Activated T-helper 17 cell treated with anti-CD3 and anti-CD28 coated beads, Interleukin-2, amount 50 U/mL, for 72 hours (primary cell): ENCODE measurements around the gene RANBP3L. TPM values are rescaled to one million over a fixed set of nuclear protein-coding genes. Genes with fewer than 3 reads are reported as not detected.
"Not testable (repeated sequence)": the region's sequence is repeated elsewhere in the genome, so short reads cannot be mapped to it uniquely, and the experiment has no call there.

Source experiments
- ATAC-seq: fragments of 150-1000 bp; cut with Tn5 transposase; replicated peaks from 2 replicates; pipeline ENCODE4 v1.10.0; 2021; ENCODE audit warnings: mild to moderate bottlenecking, moderate library complexity
- H3K27ac Mint-ChIP-seq: one replicate; pipeline ENCODE4 v1.8.0; 2022; ENCODE audit warnings: mixed read lengths
- H3K27me3 Mint-ChIP-seq: one replicate; pipeline ENCODE4 v1.8.0; 2022; ENCODE audit warnings: mixed read lengths
- H3K36me3 Mint-ChIP-seq: one replicate; pipeline ENCODE4 v1.8.0; 2022; ENCODE audit warnings: low read depth, mild to moderate bottlenecking, mixed read lengths
- H3K4me1 Mint-ChIP-seq: one replicate; pipeline ENCODE4 v1.8.0; 2022; ENCODE audit warnings: mixed read lengths
- H3K4me3 Mint-ChIP-seq: one replicate; pipeline ENCODE4 v1.8.0; 2022; ENCODE audit warnings: mild to moderate bottlenecking, mixed read lengths
- H3K9me3 Mint-ChIP-seq: one replicate; pipeline ENCODE4 v1.8.0; 2022; ENCODE audit warnings: mixed read lengths
- total RNA-seq, 2 donors: library from RNA; stranded (reverse); gene quantifications; one replicate each; pipeline ENCODE4 v1.2.3, GENCODE V29; 2022

The RANBP3L gene, protein sequence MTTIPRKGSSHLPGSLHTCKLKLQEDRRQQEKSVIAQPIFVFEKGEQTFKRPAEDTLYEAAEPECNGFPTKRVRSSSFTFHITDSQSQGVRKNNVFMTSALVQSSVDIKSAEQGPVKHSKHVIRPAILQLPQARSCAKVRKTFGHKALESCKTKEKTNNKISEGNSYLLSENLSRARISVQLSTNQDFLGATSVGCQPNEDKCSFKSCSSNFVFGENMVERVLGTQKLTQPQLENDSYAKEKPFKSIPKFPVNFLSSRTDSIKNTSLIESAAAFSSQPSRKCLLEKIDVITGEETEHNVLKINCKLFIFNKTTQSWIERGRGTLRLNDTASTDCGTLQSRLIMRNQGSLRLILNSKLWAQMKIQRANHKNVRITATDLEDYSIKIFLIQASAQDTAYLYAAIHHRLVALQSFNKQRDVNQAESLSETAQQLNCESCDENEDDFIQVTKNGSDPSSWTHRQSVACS
- total RNA-seq = not detected

DNA sequence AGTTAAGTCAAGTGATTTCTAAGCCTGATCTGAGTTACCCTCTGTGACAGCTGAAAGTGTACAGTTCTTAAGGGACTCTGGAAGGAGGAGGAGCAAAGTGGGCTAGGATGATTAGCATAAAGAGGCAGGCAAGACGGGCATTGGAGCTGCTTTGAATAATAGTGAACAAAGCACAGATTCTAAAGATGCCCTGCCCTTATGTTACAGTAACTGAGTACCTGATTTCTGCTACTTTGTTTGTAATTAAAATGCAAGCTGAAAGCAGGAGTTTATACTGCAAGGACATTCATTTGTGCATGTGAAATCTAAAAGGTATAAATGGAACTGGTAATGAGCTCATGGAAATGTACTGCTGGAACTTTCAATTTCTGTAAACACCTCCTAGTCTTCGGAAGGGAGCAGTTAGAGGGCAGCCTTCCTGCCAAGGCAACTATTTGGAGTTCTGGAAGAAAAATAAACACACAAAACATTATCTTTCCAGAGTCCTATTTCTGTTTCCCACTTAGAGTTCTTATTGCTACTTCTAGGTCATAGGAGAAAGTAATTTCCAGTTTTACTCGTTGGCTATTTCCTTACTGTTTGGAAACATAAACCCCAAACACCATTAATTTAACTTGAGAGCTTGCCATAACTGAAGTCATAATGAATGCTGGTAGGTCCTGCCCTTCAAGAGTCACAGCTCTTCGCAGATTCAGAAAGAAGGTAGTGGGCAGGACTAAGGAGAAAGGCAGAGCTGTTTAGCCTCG lies at the start of gene RANBP3L:
Gene RANBP3L, minus strand, starts transcription at position 45 of the 746 bp plus-strand sequence. CDS start 486 bp downstream, outside the sequence.
- no peak within 1 kb of the TSS for H3K4me3 Mint-ChIP-seq
- no peaks in the 10 kb centered on the region for H3K36me3 Mint-ChIP-seq
- H3K9me3 Mint-ChIP-seq = no peaks in the 10 kb centered on the region
- peak; percentile 45 for ATAC-seq
- peaks cover 13% of the 10 kb centered on the region for H3K27me3 Mint-ChIP-seq
- no peaks in the 10 kb centered on the region for H3K4me1 Mint-ChIP-seq
- H3K27ac Mint-ChIP-seq = no peak within 1 kb of the TSS

DNA sequence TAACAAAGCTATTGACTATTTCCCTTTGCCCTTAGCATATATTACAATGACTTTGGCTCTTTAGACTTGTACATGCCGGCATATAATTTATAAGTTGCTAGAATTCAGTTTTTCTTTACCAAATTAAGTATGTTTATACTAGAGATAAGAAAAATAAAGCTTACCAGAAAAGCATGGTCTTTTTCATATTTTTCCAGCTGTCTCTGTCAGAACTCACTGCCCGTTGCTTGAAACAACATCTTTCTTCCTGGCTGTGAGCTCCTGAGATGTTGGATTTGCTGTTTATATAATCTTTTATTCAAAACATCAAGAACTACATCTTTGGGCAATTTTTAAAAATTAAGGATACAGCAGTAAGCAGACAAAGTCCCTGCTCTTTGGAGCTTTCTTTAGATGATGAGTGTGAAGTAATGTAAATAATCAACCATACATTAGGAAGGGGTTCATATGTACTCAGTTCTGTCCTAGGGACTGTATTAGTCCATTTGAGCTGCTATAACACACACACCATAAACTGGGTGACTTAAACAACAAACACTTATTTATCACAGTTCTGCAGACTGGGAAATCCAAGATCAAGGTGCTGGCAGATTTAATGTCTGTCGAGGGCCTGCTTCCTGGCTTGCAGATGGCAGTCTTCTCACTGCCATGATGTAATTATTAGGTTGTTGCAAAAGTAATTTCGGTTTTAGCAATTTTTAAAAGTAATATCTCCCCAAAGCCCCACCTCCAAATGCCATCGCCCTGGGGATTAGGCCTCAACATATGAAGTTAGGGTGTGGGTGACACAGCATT lies 45.4 kb upstream of the RANBP3L start:
- H3K27me3 Mint-ChIP-seq = peaks cover 16% of the 10 kb centered on the region
- no peak overlapping the region for H3K4me3 Mint-ChIP-seq
- H3K36me3 Mint-ChIP-seq = no peaks in the 10 kb centered on the region
- H3K4me1 Mint-ChIP-seq = no peaks in the 10 kb centered on the region
- H3K9me3 Mint-ChIP-seq = peaks cover 4% of the 10 kb centered on the region
- H3K27ac Mint-ChIP-seq = no peak overlapping the region
- no peak for ATAC-seq

DNA sequence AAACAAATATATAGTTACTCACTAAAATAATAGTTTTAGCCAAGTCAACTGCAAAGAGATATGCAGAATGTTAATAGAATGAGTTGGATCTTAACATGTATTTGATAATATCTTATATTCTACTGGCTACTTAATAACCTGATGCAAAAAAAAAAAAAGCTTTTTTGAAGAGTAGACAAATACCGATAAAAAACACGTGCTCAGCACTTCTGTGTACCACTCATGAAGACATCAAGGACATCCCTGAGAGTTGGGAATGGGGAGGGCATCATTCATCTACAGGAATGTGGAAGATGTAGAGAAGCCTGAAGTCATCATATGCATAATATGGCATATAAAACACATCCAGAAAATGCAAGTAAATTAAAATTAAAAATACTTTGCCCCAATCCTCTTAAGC lies 43.2 kb upstream of the RANBP3L start:
- H3K9me3 Mint-ChIP-seq = peaks cover 4% of the 10 kb centered on the region
- no peak overlapping the region for H3K4me3 Mint-ChIP-seq
- H3K36me3 Mint-ChIP-seq = no peaks in the 10 kb centered on the region
- ATAC-seq = no peak
- no peaks in the 10 kb centered on the region for H3K4me1 Mint-ChIP-seq
- peaks cover 23% of the 10 kb centered on the region for H3K27me3 Mint-ChIP-seq
- no peak overlapping the region for H3K27ac Mint-ChIP-seq

DNA sequence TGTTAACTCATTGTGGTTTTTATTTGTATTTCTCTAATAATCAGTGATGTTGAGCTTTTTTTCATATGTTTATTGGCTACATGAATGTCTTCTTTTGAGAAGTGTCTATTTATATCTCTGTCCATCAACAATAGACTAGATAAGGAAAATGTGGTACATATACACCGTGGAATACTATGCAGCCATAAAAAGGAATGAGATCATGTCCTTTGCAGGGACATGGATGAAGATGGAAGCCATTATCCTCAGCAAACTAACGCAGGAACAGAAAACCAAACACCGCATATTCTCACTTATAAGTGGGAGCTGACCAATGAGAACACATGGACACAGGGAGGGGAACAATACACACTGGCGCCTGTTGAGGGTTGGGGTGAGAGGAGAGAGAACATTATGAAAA lies 40.0 kb upstream of the RANBP3L start:
- not testable (repeated sequence) for H3K4me1 Mint-ChIP-seq, H3K9me3 Mint-ChIP-seq, H3K4me3 Mint-ChIP-seq, H3K27ac Mint-ChIP-seq, H3K36me3 Mint-ChIP-seq, ATAC-seq
- H3K27me3 Mint-ChIP-seq = peaks cover 15% of the 10 kb centered on the region

DNA sequence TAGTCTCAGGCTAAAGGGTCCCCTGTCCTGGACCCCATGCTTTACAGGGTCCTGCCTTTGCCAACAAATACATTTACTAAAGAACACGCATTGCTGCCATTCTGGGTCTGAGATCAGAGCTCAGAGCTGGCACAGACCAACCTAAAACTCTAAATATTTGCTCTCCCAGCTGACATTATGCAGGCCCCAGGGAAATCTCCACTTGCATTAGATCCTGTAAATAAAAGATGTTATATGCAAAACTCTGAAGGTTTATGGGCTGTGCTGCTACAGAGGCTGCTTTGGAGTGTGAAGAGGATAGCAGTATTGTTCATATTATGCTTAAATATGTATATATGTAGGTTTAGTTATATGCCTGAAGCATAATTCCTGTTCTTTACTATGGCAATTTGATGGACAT lies 35.9 kb upstream of the RANBP3L start:
- no peaks in the 10 kb centered on the region for H3K4me1 Mint-ChIP-seq
- no peak overlapping the region for H3K4me3 Mint-ChIP-seq
- ATAC-seq = no peak
- H3K27me3 Mint-ChIP-seq = peaks cover 18% of the 10 kb centered on the region
- H3K36me3 Mint-ChIP-seq = no peaks in the 10 kb centered on the region
- peaks cover 1% of the 10 kb centered on the region for H3K9me3 Mint-ChIP-seq
- H3K27ac Mint-ChIP-seq = no peak overlapping the region

DNA sequence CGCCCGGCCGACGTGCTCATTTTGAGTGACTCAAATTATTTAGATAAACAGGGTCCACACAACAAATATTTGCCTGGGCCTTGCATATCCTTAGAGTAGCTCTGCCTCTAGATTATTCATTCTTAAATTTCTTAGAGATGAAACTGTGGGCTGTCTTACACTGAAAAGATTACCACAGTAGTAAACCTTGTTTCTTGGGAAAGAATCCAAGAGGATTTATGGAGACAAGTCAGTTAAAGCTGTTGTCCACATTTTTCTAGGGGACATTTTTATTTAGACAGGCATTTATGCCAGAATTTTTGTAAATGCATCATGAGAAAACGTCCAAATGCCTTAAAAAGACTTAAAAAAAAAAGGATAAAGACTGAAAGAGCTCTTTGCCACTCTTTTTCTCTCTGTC lies 32.6 kb upstream of the RANBP3L start:
- no peak for ATAC-seq

DNA sequence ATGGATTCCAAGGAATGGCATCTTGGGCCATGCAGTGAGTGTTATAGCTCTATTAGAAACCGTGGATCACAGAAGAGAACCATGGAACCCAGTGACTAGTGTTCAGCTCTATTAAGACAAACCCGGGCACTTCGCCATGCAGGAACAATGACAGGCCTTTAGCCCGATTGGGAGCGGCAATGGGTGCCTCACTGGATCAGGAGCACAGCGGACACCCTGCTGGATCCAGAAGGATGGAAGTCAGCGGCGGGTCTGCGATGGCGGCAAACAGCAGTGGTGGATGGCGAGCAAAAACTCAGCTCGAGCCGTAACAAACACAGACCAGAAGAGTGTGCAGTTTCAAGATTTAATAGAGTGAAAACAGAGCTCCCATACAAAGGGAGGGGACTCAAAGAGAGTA lies 31.0 kb upstream of the RANBP3L start:
- H3K27me3 Mint-ChIP-seq = peaks cover 11% of the 10 kb centered on the region
- H3K4me1 Mint-ChIP-seq = not testable (repeated sequence)

More for the DNA sequence above, 32.6 kb upstream of the RANBP3L start:
- H3K27me3 Mint-ChIP-seq = peaks cover 11% of the 10 kb centered on the region
- no peak overlapping the region for H3K27ac Mint-ChIP-seq
- H3K4me3 Mint-ChIP-seq = no peak overlapping the region
- no peaks in the 10 kb centered on the region for H3K9me3 Mint-ChIP-seq
- no peaks in the 10 kb centered on the region for H3K4me1 Mint-ChIP-seq
- H3K36me3 Mint-ChIP-seq = no peaks in the 10 kb centered on the region

DNA sequence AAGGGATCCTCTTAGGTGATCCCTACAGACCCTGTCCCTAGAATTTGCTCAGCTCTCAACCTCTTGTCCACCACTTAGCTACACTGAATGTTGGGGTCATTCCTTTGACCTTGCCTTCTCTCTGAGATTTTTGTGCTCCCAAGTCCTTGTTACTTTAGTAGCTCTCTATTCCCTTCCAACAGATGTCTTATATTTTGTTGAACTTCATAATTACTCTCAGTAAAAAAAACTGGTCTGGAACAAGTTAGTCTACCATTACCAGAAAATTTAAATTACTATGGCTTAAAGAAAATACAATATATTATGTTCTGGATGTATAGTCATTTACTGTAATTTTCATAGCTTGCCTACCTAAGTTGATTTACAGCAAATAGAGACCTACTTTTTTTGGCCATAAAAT lies 23.5 kb upstream of the RANBP3L start:
- Mint-ChIP-seq H3K4me1 (no peaks in the 10 kb centered on the region), H3K4me3 (no peak overlapping the region), H3K9me3 (no peaks in the 10 kb centered on the region), H3K36me3 (no peaks in the 10 kb centered on the region), H3K27ac (no peak overlapping the region), H3K27me3 (peaks cover 21% of the 10 kb centered on the region)
- ATAC-seq = no peak

More for the DNA sequence above, 31.0 kb upstream of the RANBP3L start:
- not testable (repeated sequence) for H3K36me3 Mint-ChIP-seq, H3K27ac Mint-ChIP-seq, H3K9me3 Mint-ChIP-seq, ATAC-seq, H3K4me3 Mint-ChIP-seq

DNA sequence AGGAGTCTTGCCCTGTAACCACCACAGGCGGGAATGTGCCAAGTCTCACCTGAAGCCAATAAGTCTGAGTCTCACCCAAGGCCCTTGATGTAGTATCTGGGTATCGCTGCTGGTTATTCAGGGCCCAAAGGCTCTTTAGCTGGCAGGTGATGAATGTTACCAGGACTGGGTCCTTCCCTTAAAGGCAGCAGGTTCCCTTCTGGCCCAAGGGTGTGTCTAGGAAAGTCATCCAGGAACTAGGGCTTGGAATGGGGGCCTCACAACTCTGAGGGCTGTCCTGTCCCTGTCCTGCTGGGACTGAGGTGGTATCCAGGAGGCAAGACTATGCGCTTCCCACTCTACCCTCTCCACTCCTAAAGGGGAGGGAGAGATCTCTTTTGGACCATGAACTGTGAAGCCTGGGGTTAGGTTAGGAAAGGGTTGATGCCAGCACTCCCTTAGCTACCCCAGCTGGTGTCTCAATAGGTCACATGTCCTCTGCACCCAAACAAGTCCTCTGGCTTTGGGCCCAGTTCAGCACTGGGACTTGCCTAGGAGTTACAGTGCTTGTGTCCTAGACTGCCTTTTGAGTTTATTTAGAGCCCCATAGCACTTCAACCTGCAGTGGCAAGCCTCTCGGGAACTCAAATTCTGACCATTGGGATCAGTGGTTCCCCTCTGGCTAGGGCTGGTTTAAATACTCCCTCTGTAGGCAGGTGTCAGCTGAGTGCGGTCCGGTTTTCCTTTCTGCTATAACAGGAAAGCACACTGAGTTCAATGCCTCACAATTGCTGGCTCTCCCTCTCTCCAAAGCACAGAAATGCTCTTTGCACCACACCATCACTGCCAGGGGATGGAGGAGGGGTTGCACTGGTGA lies 22.5 kb upstream of the RANBP3L start:
- Mint-ChIP-seq H3K4me1 (no peaks in the 10 kb centered on the region), H3K4me3 (no peak overlapping the region)

DNA sequence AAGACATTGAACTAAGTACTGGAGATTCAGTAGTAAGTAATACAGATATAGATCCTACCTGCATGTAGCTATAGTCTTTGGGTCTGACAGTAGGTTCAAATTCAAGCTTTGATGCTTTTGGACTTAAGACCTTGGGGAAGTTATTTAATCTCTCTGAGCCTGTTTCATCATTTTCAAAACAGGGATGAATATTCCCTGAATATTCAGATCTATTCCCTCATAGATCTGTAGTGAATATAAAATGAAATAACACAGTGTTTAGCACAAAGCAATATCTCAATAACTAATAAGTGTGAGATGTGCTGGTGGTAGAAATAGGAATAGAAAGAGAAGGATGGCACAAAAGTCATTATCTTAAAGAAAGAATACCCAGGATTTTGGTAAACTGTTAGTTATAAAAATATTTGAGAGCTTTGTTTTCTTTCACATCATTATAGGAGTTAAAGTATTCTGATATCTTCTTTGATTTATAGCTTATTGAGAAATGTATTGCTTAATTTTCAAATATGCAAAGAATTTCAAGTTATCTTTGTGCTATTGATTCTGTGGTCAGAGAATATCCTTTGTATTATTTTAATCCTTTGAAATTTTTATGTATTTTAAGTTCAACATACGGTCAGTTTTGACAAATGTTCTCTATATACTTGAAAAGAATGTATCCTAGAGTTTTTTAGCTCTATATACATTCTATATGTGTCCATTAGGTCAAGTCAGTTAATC lies 11.4 kb upstream of the RANBP3L start:
- Mint-ChIP-seq H3K27ac (no peak overlapping the region), H3K4me3 (no peak overlapping the region), H3K36me3 (no peaks in the 10 kb centered on the region), H3K9me3 (no peaks in the 10 kb centered on the region), H3K4me1 (no peaks in the 10 kb centered on the region), H3K27me3 (peaks cover 37% of the 10 kb centered on the region)
- no peak for ATAC-seq

More for the DNA sequence above, 22.5 kb upstream of the RANBP3L start:
- no peak for ATAC-seq
- no peaks in the 10 kb centered on the region for H3K36me3 Mint-ChIP-seq
- H3K27ac Mint-ChIP-seq = no peak overlapping the region
- H3K9me3 Mint-ChIP-seq = no peaks in the 10 kb centered on the region
- H3K27me3 Mint-ChIP-seq = peaks cover 31% of the 10 kb centered on the region

DNA sequence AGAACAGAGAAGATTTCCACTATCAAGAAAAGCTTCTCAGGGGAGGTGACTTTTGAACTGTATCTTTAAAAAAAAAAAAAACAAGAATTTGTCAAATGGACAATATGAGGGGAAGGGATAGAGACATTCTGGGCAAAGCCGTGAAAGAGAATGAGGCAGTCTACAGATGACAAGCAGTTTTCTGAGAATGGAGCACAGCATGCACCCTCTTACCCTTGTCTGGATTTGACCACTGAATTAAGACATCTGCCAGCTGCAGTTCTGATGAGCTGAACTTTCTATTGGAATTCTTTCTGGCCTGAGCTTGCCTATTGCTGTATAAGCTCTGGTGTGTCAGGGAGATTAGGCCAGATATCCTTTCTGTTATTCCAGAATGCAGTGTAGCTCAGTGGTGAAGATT lies 10.3 kb upstream of the RANBP3L start:
- H3K4me3 Mint-ChIP-seq = no peak overlapping the region
- H3K27ac Mint-ChIP-seq = no peak overlapping the region
- no peak for ATAC-seq
- peaks cover 36% of the 10 kb centered on the region for H3K27me3 Mint-ChIP-seq
- H3K36me3 Mint-ChIP-seq = no peaks in the 10 kb centered on the region
- H3K4me1 Mint-ChIP-seq = no peaks in the 10 kb centered on the region
- H3K9me3 Mint-ChIP-seq = no peaks in the 10 kb centered on the region

DNA sequence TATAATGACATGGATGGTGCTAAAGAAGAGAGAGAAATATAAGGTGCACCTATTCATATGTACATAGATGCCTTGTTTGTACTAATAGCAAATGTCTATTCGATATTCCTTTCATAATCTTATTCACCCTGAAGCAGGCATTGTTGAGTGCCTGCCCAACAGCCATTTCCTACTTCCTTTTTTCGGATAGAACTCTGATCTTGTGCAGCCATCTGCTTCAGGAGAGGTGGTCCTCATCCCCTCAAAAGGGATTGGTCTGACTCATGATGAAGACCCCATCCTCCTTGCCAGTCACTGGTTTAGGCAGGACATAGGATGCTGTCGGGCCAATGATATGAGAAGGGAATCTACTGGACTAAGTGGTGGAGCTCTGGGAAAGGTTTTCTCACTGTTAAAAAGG lies 8.4 kb upstream of the RANBP3L start:
- no peaks in the 10 kb centered on the region for H3K9me3 Mint-ChIP-seq
- ATAC-seq = no peak
- H3K27ac Mint-ChIP-seq = no peak overlapping the region
- H3K4me3 Mint-ChIP-seq = no peak overlapping the region
- H3K4me1 Mint-ChIP-seq = no peaks in the 10 kb centered on the region
- H3K36me3 Mint-ChIP-seq = no peaks in the 10 kb centered on the region
- H3K27me3 Mint-ChIP-seq = peaks cover 30% of the 10 kb centered on the region

DNA sequence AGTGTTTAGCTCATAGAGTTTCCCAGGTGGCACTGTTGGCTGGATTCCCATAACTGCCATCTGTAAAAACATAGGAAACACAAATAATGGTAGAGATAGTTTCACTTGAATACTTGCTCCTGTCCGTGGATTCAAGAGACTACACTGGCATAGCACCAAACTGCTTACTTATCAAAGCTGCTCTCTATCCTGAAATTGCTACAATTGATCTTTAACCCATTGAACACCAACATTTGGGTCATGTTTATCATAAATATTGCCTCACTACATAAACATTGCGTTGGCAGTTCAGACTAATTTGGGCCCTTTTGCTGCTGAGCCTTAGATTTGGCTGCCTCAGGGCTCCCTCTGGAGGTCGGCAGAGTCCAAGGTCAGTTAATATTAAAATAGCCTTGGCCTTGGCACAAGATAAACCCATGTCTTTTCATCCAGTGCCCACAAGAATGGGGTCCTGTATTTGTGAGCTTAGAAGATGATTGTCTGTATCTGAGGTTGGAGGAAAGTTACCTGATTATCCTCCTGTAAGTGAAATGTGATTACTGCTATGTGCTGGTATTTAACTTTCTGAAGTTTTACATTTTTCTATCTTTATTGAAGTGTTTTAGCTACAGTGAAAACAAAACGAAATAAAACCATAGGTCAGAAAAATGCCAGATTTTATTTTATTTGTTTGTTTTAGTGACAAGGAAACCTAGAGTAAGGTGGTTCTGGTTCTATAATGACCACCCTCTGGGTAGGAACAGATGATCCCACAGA lies 4.0 kb upstream of the RANBP3L start:
- Mint-ChIP-seq H3K36me3 (no peaks in the 10 kb centered on the region), H3K27ac (no peak overlapping the region), H3K27me3 (peaks cover 22% of the 10 kb centered on the region), H3K9me3 (no peaks in the 10 kb centered on the region), H3K4me1 (no peaks in the 10 kb centered on the region), H3K4me3 (no peak overlapping the region)
- no peak for ATAC-seq
